ENCODE data around the gene STAG3. TPM values are rescaled to one million over a fixed set of nuclear protein-coding genes. Genes with fewer than 3 reads are reported as not detected.

Gene STAG3
- total and polyA plus RNA-seq, 2 experiments from 2014 or later = 4.6 to 4.7 TPM

Small RNAs within 50 kb of the gene (microRNA-seq; reads per million reads assigned to microRNA genes)
- gene MIR4658 = not detected

Other genes with a start within 250 kb of the STAG3 start
- gene GJC3, start 248.3 kb upstream of the STAG3 start, total RNA-seq (2014; rRNA removed; shearing (Covaris generic)) = 0.23 and 0.56 TPM in 2 replicates
- gene GJC3, start 248.3 kb upstream of the STAG3 start, polyA plus RNA-seq (2016; fragmentation: Nextera tagmentation; extraction: Ambion mirVana) = 3.1 and 3.8 TPM in 2 replicates
- gene AZGP1, start 201.9 kb upstream of the STAG3 start, total RNA-seq (2014; rRNA removed; shearing (Covaris generic)) = 0.17 TPM in 1 of 2 replicates, not detected in the other
- 1.3 TPM in 1 of 2 replicates, not detected in the other for gene AZGP1, start 201.9 kb upstream of the STAG3 start, polyA plus RNA-seq (2016; fragmentation: Nextera tagmentation; extraction: Ambion mirVana)
- gene ZKSCAN1, start 162.3 kb upstream of the STAG3 start, total RNA-seq (2014; rRNA removed; shearing (Covaris generic)) = 14.5 and 19.4 TPM in 2 replicates
- gene ZKSCAN1, start 162.3 kb upstream of the STAG3 start, polyA plus RNA-seq (2016; fragmentation: Nextera tagmentation; extraction: Ambion mirVana) = 9.8 and 11.8 TPM in 2 replicates
- 21.8 and 24.8 TPM in 2 replicates for gene ZSCAN21, start 128.1 kb upstream of the STAG3 start, total RNA-seq (2014; rRNA removed; shearing (Covaris generic))
- gene ZSCAN21, start 128.1 kb upstream of the STAG3 start, polyA plus RNA-seq (2016; fragmentation: Nextera tagmentation; extraction: Ambion mirVana) = 15.4 and 15.7 TPM in 2 replicates
- 40.8 and 48.9 TPM in 2 replicates for gene ZNF3, start 96.2 kb upstream of the STAG3 start, total RNA-seq (2014; rRNA removed; shearing (Covaris generic))
- gene ZNF3, start 96.2 kb upstream of the STAG3 start, polyA plus RNA-seq (2016; fragmentation: Nextera tagmentation; extraction: Ambion mirVana) = 22.6 and 23.4 TPM in 2 replicates
- gene COPS6, start 88.9 kb upstream of the STAG3 start, total RNA-seq (2014; rRNA removed; shearing (Covaris generic)) = 89.8 and 104 TPM in 2 replicates
- gene COPS6, start 88.9 kb upstream of the STAG3 start, polyA plus RNA-seq (2016; fragmentation: Nextera tagmentation; extraction: Ambion mirVana) = 191 and 198 TPM in 2 replicates
- gene MCM7, start 76.5 kb upstream of the STAG3 start, total RNA-seq (2014; rRNA removed; shearing (Covaris generic)) = 285 TPM in 2 replicates
- 140 and 144 TPM in 2 replicates for gene MCM7, start 76.5 kb upstream of the STAG3 start, polyA plus RNA-seq (2016; fragmentation: Nextera tagmentation; extraction: Ambion mirVana)
- gene AP4M1, start 76.3 kb upstream of the STAG3 start, total RNA-seq (2014; rRNA removed; shearing (Covaris generic)) = 12.2 and 13.3 TPM in 2 replicates
- gene AP4M1, start 76.3 kb upstream of the STAG3 start, polyA plus RNA-seq (2016; fragmentation: Nextera tagmentation; extraction: Ambion mirVana) = 9.5 and 14.4 TPM in 2 replicates
- 125 and 141 TPM in 2 replicates for gene TAF6, start 58.6 kb upstream of the STAG3 start, total RNA-seq (2014; rRNA removed; shearing (Covaris generic))
- gene TAF6, start 58.6 kb upstream of the STAG3 start, polyA plus RNA-seq (2016; fragmentation: Nextera tagmentation; extraction: Ambion mirVana) = 54.9 and 56.3 TPM in 2 replicates
- 11.3 and 12.0 TPM in 2 replicates for gene CNPY4, start 58.3 kb upstream of the STAG3 start, total RNA-seq (2014; rRNA removed; shearing (Covaris generic))
- gene CNPY4, start 58.3 kb upstream of the STAG3 start, polyA plus RNA-seq (2016; fragmentation: Nextera tagmentation; extraction: Ambion mirVana) = 10.7 and 11.1 TPM in 2 replicates
- 5.0 and 5.7 TPM in 2 replicates for gene MBLAC1, start 51.0 kb upstream of the STAG3 start, total RNA-seq (2014; rRNA removed; shearing (Covaris generic))
- 2.4 and 2.7 TPM in 2 replicates for gene MBLAC1, start 51.0 kb upstream of the STAG3 start, polyA plus RNA-seq (2016; fragmentation: Nextera tagmentation; extraction: Ambion mirVana)
- 138 and 145 TPM in 2 replicates for gene LAMTOR4, start 29.0 kb upstream of the STAG3 start, total RNA-seq (2014; rRNA removed; shearing (Covaris generic))
- gene LAMTOR4, start 29.0 kb upstream of the STAG3 start, polyA plus RNA-seq (2016; fragmentation: Nextera tagmentation; extraction: Ambion mirVana) = 329 and 333 TPM in 2 replicates
- gene TRAPPC14, start 19.2 kb upstream of the STAG3 start, total RNA-seq (2014; rRNA removed; shearing (Covaris generic)) = 12.3 and 15.7 TPM in 2 replicates
- 9.3 and 9.8 TPM in 2 replicates for gene TRAPPC14, start 19.2 kb upstream of the STAG3 start, polyA plus RNA-seq (2016; fragmentation: Nextera tagmentation; extraction: Ambion mirVana)
- 3.4 and 6.3 TPM in 2 replicates for gene GAL3ST4, start 9.3 kb upstream of the STAG3 start, total RNA-seq (2014; rRNA removed; shearing (Covaris generic))
- 2.1 and 3.1 TPM in 2 replicates for gene GAL3ST4, start 9.3 kb upstream of the STAG3 start, polyA plus RNA-seq (2016; fragmentation: Nextera tagmentation; extraction: Ambion mirVana)
- gene GPC2, start 537 bp upstream of the STAG3 start, total RNA-seq (2014; rRNA removed; shearing (Covaris generic)) = 48.8 and 53.6 TPM in 2 replicates
- 9.8 and 10.7 TPM in 2 replicates for gene GPC2, start 537 bp upstream of the STAG3 start, polyA plus RNA-seq (2016; fragmentation: Nextera tagmentation; extraction: Ambion mirVana)
- not detected in 2 replicates for gene PVRIG, start 42.0 kb downstream of the STAG3 start, total RNA-seq (2014; rRNA removed; shearing (Covaris generic))
- 1.1 TPM in 1 of 2 replicates, not detected in the other for gene PVRIG, start 42.0 kb downstream of the STAG3 start, polyA plus RNA-seq (2016; fragmentation: Nextera tagmentation; extraction: Ambion mirVana)
- gene SPDYE3, start 129.8 kb downstream of the STAG3 start, total RNA-seq (2014; rRNA removed; shearing (Covaris generic)) = not detected in 2 replicates
- gene SPDYE3, start 129.8 kb downstream of the STAG3 start, polyA plus RNA-seq (2016; fragmentation: Nextera tagmentation; extraction: Ambion mirVana) = 3.6 and 4.1 TPM in 2 replicates
- gene PILRB, start 180.2 kb downstream of the STAG3 start, total RNA-seq (2014; rRNA removed; shearing (Covaris generic)) = 21.6 and 43.0 TPM in 2 replicates
- 25.3 and 25.5 TPM in 2 replicates for gene PILRB, start 180.2 kb downstream of the STAG3 start, polyA plus RNA-seq (2016; fragmentation: Nextera tagmentation; extraction: Ambion mirVana)
- gene PILRA, start 195.6 kb downstream of the STAG3 start, total RNA-seq (2014; rRNA removed; shearing (Covaris generic)) = 0.38 and 2.6 TPM in 2 replicates
- 5.3 and 5.9 TPM in 2 replicates for gene PILRA, start 195.6 kb downstream of the STAG3 start, polyA plus RNA-seq (2016; fragmentation: Nextera tagmentation; extraction: Ambion mirVana)

Measured in GM23338 (cell line).